T-cell (primary cell): ENCODE measurements around the gene VILL. TPM values are rescaled to one million over a fixed set of nuclear protein-coding genes. Genes with fewer than 3 reads are reported as not detected.
"Not testable (repeated sequence)": the region's sequence is repeated elsewhere in the genome, so short reads cannot be mapped to it uniquely, and the experiment has no call there.

Experiments
- ATAC-seq, 4 experiments: fragments of 200-7000 bp in 3 of 4; fragments of 150-1000 bp in 1 of 4; cut with Tn5 transposase; replicated peaks in 1 of 4; 1 replicate in 3 of 4; 2 replicates in 1 of 4; pipeline ENCODE4 v1.10.0; 2021; ENCODE audit warnings: moderate library complexity in 3 of 4, mild to moderate bottlenecking in 2 of 4, moderate number of reproducible peaks in 1 of 4
- CTCF ChIA-PET, 2 donors: fragments of 300-600 bp; sonication (Branson Sonifier 250); formaldehyde crosslinking; loops; one replicate each; lab custom pipeline; 2022; ENCODE audit warnings: antibody characterized with exemption in 2 of 2; lab: Charles Lee
- POLR2A ChIA-PET, 2 donors: fragments of 300-600 bp; sonication (Branson Sonifier 250); formaldehyde crosslinking; loops; one replicate each; lab custom pipeline; 2022; ENCODE audit warnings: antibody characterized with exemption in 2 of 2; lab: Charles Lee
- DNase-seq, 35 experiments: peaks; one replicate each; pipeline versions ENCODE4 v3.0.0 to v3.0.0-alpha.2; 2013 to 2023
- H3K27ac ChIP-seq: one replicate; pipeline ENCODE4 v1.5.1; 2013; ENCODE audit warnings: low read length
- H3K27me3 ChIP-seq, 2 experiments: replicated peaks in 1 of 2; 1 replicate in 1 of 2; 2 replicates in 1 of 2; pipeline versions ENCODE4 v1.6.1 to v1.7.0; 2013; ENCODE audit warnings: low read length in 1 of 2, mixed read lengths in 1 of 2; ENCODE audit not compliant: control insufficient read depth in 2 of 2, insufficient read depth in 2 of 2; ENCODE audit errors: extremely low read depth in 1 of 2
- H3K36me3 ChIP-seq, 2 donors: 1 replicate in 1 of 2; 2 replicates in 1 of 2; pipeline versions ENCODE4 v1.6.1 to v1.7.0; 2013; ENCODE audit warnings: low read length in 1 of 2; ENCODE audit not compliant: control insufficient read depth in 2 of 2, insufficient read depth in 1 of 2; ENCODE audit errors: extremely low read depth in 1 of 2
- H3K4me1 ChIP-seq, 2 experiments: 1 replicate in 1 of 2; 2 replicates in 1 of 2; pipeline versions ENCODE4 v1.6.1 to v1.7.0; 2013; ENCODE audit warnings: low read length in 2 of 2, mixed read lengths in 1 of 2; ENCODE audit not compliant: insufficient read depth in 2 of 2, control insufficient read depth in 1 of 2; ENCODE audit errors: extremely low read depth in 1 of 2
- H3K4me3 ChIP-seq, 2 donors: 1 replicate in 1 of 2; 2 replicates in 1 of 2; pipeline versions ENCODE4 v1.5.1 to v1.7.0; 2013; ENCODE audit warnings: mild to moderate bottlenecking in 2 of 2, low read length in 1 of 2, moderate library complexity in 1 of 2; ENCODE audit not compliant: control insufficient read depth in 1 of 2; ENCODE audit errors: extremely low read depth in 1 of 2
- H3K9me3 ChIP-seq: 2 replicates; pipeline ENCODE4 v1.7.0; 2013
- H3K27ac Mint-ChIP-seq, 2 donors: one replicate each; pipeline ENCODE4 v1.8.0; 2020 to 2021; ENCODE audit warnings: mild to moderate bottlenecking in 2 of 2, mixed read lengths in 2 of 2
- H3K27me3 Mint-ChIP-seq, 2 donors: one replicate each; pipeline ENCODE4 v1.8.0; 2021 to 2022; ENCODE audit warnings: mixed read lengths in 2 of 2
- H3K36me3 Mint-ChIP-seq: one replicate; pipeline ENCODE4 v1.8.0; 2021; ENCODE audit warnings: mixed read lengths
- H3K4me1 Mint-ChIP-seq, 3 donors: one replicate each; pipeline ENCODE4 v1.8.0; 2020 to 2022; ENCODE audit warnings: mixed read lengths in 3 of 3, mild to moderate bottlenecking in 1 of 3
- H3K4me3 Mint-ChIP-seq, 3 donors: one replicate each; pipeline ENCODE4 v1.8.0; 2020 to 2022; ENCODE audit warnings: mild to moderate bottlenecking in 3 of 3, mixed read lengths in 3 of 3, moderate library complexity in 3 of 3
- H3K9me3 Mint-ChIP-seq, 3 donors: one replicate each; pipeline ENCODE4 v1.8.0; 2020 to 2022; ENCODE audit warnings: mixed read lengths in 3 of 3
- WGBS: methylation state at CpG from one replicate; pipeline ENCODE4 v1.1.5; 2013; ENCODE audit warnings: missing lambda C conversion rate; ENCODE audit not compliant: insufficient coverage; 5-methylcytosine and 5-hydroxymethylcytosine counted together
- total RNA-seq, 35 experiments: library from RNA in 6 of 35; stranded (reverse) in 6 of 35; fragments of 120-200 nt in 1 of 35; gene quantifications; one replicate each; pipeline versions ENCODE4 v1.2.1 to v1.2.4 and lab custom pipeline; 2013 to 2026

The VILL gene
- total RNA-seq, 5 donors from 2014 or later (not counting 1 experiment from before 2014, with no cell fraction given) = 26.6 to 44.6 (median 42.1) TPM

DNA sequence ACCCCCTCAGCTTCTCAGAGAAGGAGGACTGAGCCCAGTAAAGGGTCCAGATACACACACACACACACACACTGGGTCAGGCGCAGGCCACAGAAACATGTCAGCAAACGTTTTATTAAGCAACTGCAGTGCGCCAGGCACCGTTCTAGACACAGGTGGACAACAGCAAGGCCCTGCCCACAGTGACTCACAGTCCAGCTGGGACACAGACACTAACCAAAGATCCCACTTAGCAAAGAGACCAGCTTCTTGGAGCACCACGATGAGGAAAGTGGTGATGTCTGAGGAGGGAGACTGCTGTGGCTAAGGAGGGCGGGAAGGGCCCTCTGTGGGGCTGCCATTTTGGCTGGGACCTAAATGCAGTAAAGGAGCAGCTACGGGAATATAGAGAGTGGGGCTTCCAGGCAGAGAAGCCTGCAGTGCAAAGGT, 2.8 kb upstream of the VILL start:
- no peaks in the 10 kb centered on the region for H3K4me1 ChIP-seq
- Mint-ChIP-seq H3K27ac (no peak overlapping the region), H3K9me3 (no peaks in the 10 kb centered on the region), H3K4me3 (no peak overlapping the region), H3K36me3 (no peaks in the 10 kb centered on the region), H3K27me3 (no peaks in the 10 kb centered on the region), H3K4me1 (peaks cover 0 to 14% (median 3%) of the 10 kb centered on the region in 3 donors)
- H3K4me3 ChIP-seq = no peak overlapping the region
- ChIA-PET CTCF (interaction anchor here in 1 of 2 donors (0.6 kb wide), 1 partner anchor 52 kb away, joined by 3 read pairs; the partner anchor contains the start of gene DLEC1), POLR2A (no interaction called here)
- H3K9me3 ChIP-seq = no peaks in the 10 kb centered on the region
- H3K27ac ChIP-seq = no peak overlapping the region
- 96% methylated on average over 7 of the region's 7 CpGs for WGBS
- ATAC-seq = no peak
- DNase-seq = no peak
- no peaks in the 10 kb centered on the region for H3K36me3 ChIP-seq
- peaks cover 0 to 10% of the 10 kb centered on the region in 2 experiments for H3K27me3 ChIP-seq

DNA sequence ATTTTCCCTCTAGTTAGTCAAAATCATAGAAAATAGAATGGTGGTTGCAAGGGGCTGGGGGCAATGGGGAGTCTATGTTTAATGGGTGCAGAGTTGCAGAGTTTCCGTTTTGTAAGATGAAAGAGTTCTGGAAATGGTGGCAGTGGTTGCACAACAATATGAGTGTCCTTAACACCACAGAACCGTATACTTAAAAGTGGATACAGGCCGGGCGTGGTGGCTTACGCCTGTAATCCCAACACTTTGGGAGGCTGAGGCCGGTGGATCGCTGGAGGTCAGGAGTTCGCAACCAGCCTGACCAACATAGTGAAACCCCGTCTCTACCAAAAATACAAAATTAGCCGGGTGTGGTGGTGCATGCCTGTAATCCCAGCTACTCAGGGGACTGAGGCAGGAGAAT, 2.2 kb upstream of the VILL start:
- peaks cover 2 to 20% (median 7%) of the 10 kb centered on the region in 3 donors for H3K4me1 Mint-ChIP-seq
- H3K4me3 ChIP-seq, H3K9me3 Mint-ChIP-seq, H3K27ac Mint-ChIP-seq, H3K4me3 Mint-ChIP-seq, DNase-seq, H3K27me3 Mint-ChIP-seq, H3K27me3 ChIP-seq, H3K36me3 ChIP-seq, H3K9me3 ChIP-seq, H3K36me3 Mint-ChIP-seq, H3K27ac ChIP-seq, ATAC-seq, POLR2A ChIA-PET, CTCF ChIA-PET, H3K4me1 ChIP-seq: not testable (repeated sequence)
- WGBS = 90% methylated on average over 7 of the region's 10 CpGs

DNA sequence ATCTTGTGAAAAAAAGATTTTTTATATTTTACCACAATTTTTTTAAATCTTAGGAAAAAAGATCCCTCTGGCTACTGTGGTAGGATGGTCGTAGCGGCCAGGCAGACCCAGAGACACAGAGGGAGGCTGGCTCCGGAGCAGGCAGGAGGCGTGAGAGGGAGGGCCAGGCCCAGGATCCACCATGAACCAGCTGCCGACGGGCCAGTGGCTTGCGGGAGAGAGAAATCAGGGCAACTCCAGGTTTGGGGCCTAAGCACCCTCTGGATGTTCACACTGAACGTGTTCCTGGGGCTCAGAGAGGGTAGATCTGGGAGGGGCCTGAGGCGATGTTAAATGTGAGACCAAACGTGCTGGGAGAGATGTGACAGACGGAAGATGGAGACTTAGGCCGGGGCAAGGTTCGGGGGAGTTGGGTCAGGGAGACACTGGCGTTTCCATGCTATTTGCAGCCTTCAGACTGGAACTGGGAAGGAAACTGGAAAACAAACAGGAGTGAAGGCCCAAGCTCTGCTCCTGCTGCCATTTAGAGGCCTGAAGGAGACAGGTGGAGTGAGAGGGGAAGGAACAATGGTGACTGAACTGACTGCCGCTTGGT, 1.6 kb upstream of the VILL start:
- no peak overlapping the region for H3K27ac ChIP-seq
- peaks cover 0 to 10% of the 10 kb centered on the region in 2 experiments for H3K27me3 ChIP-seq
- Mint-ChIP-seq H3K36me3 (no peaks in the 10 kb centered on the region), H3K27me3 (no peaks in the 10 kb centered on the region), H3K4me3 (no peak overlapping the region), H3K4me1 (peaks cover 9 to 26% (median 13%) of the 10 kb centered on the region in 3 donors), H3K9me3 (no peaks in the 10 kb centered on the region), H3K27ac (peak overlapping the region in 1 of 2 donors; percentile 24)
- DNase-seq (no peak), ATAC-seq (no peak)
- H3K4me3 ChIP-seq = no peak overlapping the region
- 92% methylated on average over 15 of the region's 15 CpGs for WGBS
- ChIA-PET CTCF (no interaction called here), POLR2A (no interaction called here)
- no peaks in the 10 kb centered on the region for H3K9me3 ChIP-seq
- peaks cover 4 to 7% of the 10 kb centered on the region in 2 experiments for H3K4me1 ChIP-seq
- H3K36me3 ChIP-seq = no peaks in the 10 kb centered on the region

DNA sequence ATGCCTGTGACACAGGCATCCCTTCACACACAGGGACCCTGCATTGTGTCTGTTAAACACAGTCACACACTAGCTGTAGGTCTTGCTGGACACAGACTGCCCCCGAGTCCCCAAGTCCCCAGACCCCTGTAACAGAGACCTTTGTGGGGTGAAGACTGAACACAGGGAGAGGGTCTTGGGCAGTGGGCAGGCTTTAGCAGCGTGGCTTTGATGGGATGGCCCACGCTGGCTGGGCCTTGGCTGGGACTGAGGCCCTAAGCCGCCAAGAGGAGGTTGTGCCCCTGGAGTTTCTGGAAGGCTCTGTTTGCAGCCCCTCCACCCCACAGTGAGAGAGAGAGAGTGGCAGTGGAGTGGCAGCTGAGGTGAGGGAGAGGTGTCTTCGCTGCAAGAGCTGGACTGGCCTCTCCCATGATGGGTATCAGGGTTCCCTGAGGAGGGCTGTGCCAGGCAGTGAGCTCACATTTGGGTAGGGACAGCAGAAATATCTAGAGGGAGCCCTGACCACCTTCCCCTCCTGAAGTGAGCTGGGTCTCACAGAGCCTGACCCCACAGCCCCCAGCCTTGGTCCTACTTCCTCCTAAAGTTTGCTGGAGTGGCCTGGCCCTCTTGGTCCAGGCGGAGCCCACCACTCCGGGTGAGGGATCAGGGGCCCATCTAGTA, 635 bp upstream of the VILL start:
- 100% methylated on average over 2 of the region's 7 CpGs for WGBS
- DNase-seq (no peak), ATAC-seq (no peak)
- Histone ChIP-seq H3K27ac (no peak overlapping the region), H3K4me3 (no peak overlapping the region), H3K27me3 (peaks cover 0 to 10% of the 10 kb centered on the region in 2 experiments), H3K9me3 (no peaks in the 10 kb centered on the region), H3K36me3 (no peaks in the 10 kb centered on the region), H3K4me1 (peaks cover 7 to 14% of the 10 kb centered on the region in 2 experiments)
- Mint-ChIP-seq H3K4me1 (peaks cover 18 to 35% (median 21%) of the 10 kb centered on the region in 3 donors), H3K36me3 (no peaks in the 10 kb centered on the region), H3K4me3 (no peak overlapping the region), H3K27ac (no peak overlapping the region), H3K9me3 (no peaks in the 10 kb centered on the region), H3K27me3 (no peaks in the 10 kb centered on the region)
- CTCF ChIA-PET = interaction anchor here in 1 of 2 donors (0.5 kb wide), 1 partner anchor 13 kb away, joined by 3 read pairs; no protein-coding TSS in a partner anchor
- POLR2A ChIA-PET = no interaction called here

DNA sequence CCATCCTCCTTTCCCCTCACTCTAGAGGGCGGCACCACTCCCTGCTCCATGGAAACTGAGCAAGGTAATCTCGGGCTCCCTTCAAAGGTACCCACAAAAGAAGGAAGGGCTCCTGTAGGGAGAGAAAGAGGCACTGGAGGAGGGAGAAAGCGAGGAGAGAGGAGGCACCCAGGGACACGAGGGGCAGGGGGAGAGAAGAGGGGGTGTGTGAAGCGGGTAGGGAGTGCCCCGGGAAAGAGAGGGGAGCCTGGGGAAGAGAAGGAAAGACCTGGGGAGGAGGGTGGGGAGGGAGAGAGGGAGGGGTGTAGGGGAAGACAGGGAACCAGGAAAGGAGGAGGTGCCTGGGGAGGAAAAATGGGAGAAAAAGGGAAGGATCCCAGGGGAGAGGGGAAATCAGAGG, 523 bp downstream of the VILL start:
- peaks cover 29 to 47% (median 33%) of the 10 kb centered on the region in 3 donors for H3K4me1 Mint-ChIP-seq
- ATAC-seq (no peak), DNase-seq (no peak)
- no peak overlapping the region for H3K27ac Mint-ChIP-seq
- Histone ChIP-seq H3K27me3 (peaks cover 0 to 4% of the 10 kb centered on the region in 2 experiments), H3K27ac (no peak overlapping the region), H3K4me3 (no peak overlapping the region), H3K4me1 (peaks cover 19 to 24% of the 10 kb centered on the region in 2 experiments), H3K9me3 (no peaks in the 10 kb centered on the region), H3K36me3 (peaks cover 0 to 2% of the 10 kb centered on the region in 2 donors)
- 86% methylated on average over 4 of the region's 6 CpGs for WGBS
- H3K27me3 Mint-ChIP-seq = no peaks in the 10 kb centered on the region
- ChIA-PET POLR2A (no interaction called here), CTCF (no interaction called here)
- no peaks in the 10 kb centered on the region for H3K9me3 Mint-ChIP-seq
- no peak overlapping the region for H3K4me3 Mint-ChIP-seq
- H3K36me3 Mint-ChIP-seq = peaks cover 4% of the 10 kb centered on the region

DNA sequence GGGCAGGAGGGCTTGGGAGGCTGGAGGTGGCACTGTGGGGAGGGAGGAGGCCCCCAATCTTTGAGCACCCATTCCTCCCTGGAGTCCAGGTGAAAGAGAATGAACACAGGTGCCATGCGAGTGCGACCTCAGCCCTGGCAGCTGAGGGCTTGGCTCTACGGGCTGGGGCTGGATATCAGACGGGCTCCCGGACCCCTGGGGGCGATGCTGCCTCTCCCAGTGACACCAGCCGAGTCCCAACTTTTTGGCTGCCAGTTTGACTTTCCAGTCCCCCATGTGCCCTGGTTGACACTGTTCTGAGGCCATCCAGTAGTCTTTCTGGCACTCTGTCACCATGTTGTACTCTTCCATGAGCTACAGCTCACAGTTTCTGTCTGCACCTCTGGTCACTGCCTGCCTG, 1.2 kb downstream of the VILL start:
- ChIA-PET POLR2A (no interaction called here), CTCF (no interaction called here)
- peaks cover 0 to 5% of the 10 kb centered on the region in 2 donors for H3K36me3 ChIP-seq
- H3K27ac Mint-ChIP-seq = peak overlapping the region in 1 of 2 donors; percentile 98
- H3K4me3 ChIP-seq = no peak overlapping the region
- no peak for DNase-seq
- 90% methylated on average over 7 of the region's 7 CpGs for WGBS
- no peaks in the 10 kb centered on the region for H3K27me3 Mint-ChIP-seq
- no peak overlapping the region for H3K4me3 Mint-ChIP-seq
- H3K9me3 ChIP-seq = no peaks in the 10 kb centered on the region
- peaks cover 36 to 54% (median 40%) of the 10 kb centered on the region in 3 donors for H3K4me1 Mint-ChIP-seq
- peaks cover 23 to 29% of the 10 kb centered on the region in 2 experiments for H3K4me1 ChIP-seq
- no peak overlapping the region for H3K27ac ChIP-seq
- no peak for ATAC-seq
- H3K27me3 ChIP-seq = no peaks in the 10 kb centered on the region
- peaks cover 11% of the 10 kb centered on the region for H3K36me3 Mint-ChIP-seq
- no peaks in the 10 kb centered on the region for H3K9me3 Mint-ChIP-seq
